AG04449 (cell line): ENCODE data around the gene LRMDA.

Experiments used
- CTCF ChIA-PET: fragments of 350-600 bp; formaldehyde crosslinking; extraction: SDS; loops from one replicate; lab custom pipeline; 2021; ENCODE audit warnings: antibody characterized with exemption; lab: Yijun Ruan, JAX
- POLR2A ChIA-PET: fragments of 400-600, 350-600 bp; formaldehyde crosslinking; extraction: SDS; loops from one replicate; lab custom pipeline; 2020; ENCODE audit warnings: antibody characterized with exemption, inconsistent platforms; lab: Yijun Ruan, JAX
- DNase-seq: peaks from one replicate; pipeline ENCODE4 v3.0.0-alpha.2; 2010; ENCODE audit warnings: low read depth, low spot score
- H3K4me3 ChIP-seq: 2 replicates; pipeline ENCODE4 v1.5.1; 2011; ENCODE audit warnings: low read depth, mild to moderate bottlenecking, control low read depth, low read length
- TF ChIP-seq, protein P1 (sequence below): IDR thresholded peaks from one replicate; pipeline ENCODE4 v1.5.1; 2011; ENCODE audit warnings: mild to moderate bottlenecking, moderate library complexity, low read length, control low read depth, inconsistent platforms; ENCODE audit not compliant: insufficient read depth; ENCODE audit errors: missing control alignments

The LRMDA gene

DNA sequence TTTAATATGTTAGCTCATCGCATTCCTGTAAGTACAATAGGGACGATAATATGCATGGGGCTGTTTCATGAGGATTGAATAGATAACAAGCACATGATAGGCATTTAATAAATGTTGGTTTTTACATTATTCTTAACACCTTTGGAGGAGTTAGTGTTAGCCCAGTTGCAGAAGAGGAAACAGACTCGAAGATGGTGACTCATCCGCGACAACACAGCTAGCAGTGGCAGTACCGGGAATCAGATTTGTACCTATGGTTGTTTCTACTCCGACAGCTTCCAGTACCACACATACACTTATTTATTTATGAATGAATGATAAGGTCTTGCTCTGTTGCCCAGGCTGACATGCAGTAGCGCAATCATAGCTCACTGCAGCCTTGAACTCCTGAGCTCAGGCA, 2.9 kb downstream of the LRMDA start:
- DNase-seq = no peak
- CTCF ChIA-PET = interaction anchor here (1.0 kb wide), 1 partner anchor 12 kb away, joined by 4 read pairs; no protein-coding TSS in a partner anchor
- TF ChIP-seq, protein P1, sequence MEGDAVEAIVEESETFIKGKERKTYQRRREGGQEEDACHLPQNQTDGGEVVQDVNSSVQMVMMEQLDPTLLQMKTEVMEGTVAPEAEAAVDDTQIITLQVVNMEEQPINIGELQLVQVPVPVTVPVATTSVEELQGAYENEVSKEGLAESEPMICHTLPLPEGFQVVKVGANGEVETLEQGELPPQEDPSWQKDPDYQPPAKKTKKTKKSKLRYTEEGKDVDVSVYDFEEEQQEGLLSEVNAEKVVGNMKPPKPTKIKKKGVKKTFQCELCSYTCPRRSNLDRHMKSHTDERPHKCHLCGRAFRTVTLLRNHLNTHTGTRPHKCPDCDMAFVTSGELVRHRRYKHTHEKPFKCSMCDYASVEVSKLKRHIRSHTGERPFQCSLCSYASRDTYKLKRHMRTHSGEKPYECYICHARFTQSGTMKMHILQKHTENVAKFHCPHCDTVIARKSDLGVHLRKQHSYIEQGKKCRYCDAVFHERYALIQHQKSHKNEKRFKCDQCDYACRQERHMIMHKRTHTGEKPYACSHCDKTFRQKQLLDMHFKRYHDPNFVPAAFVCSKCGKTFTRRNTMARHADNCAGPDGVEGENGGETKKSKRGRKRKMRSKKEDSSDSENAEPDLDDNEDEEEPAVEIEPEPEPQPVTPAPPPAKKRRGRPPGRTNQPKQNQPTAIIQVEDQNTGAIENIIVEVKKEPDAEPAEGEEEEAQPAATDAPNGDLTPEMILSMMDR = no peak
- H3K4me3 ChIP-seq = no peak overlapping the region
- POLR2A ChIA-PET = no interaction called here

DNA sequence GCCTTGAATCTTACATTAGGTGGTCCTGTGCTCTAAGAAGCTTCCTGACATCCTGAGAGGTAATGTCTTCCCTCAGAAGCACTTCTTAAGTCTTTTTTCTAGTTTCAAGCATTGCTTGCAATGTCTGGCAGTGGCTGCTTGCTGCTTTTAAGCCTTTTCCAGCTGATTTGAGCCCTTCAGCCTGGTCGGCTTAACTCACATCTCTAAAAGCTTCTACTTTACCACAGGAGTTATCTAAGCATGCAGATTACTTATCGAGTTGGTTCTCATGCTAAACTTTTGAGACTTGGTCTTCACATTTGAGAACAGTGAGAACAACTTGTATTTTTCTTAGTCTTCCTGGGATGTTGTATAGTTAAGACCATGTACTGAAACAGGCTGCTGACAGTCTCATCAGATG, 3.9 kb downstream of the LRMDA start:
- CTCF ChIA-PET = no interaction called here
- DNase-seq = no peak
- TF ChIP-seq, protein P1 = no peak
- POLR2A ChIA-PET = no interaction called here
- H3K4me3 ChIP-seq = no peak overlapping the region

DNA sequence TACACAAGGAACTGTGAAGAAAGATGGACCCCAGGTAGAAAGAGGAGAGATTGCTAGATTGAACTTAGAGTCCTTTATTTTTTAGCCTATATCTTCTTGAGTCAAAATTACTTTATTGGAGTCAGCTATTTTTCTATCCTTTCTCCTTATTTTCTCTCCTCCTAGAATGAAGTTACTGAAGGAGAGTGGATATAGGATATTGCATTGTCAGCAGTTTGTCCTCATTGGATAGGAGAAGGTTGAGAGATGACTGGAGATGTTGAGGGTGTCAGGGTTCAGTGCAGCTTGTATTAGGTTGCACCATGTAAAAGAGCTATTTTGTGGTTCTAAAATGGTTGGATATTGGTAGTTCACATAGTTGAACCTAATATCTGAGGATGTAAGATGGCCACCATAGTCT, 5.5 kb downstream of the LRMDA start:
- no peak for DNase-seq
- TF ChIP-seq, protein P1 = no peak
- POLR2A ChIA-PET = no interaction called here
- CTCF ChIA-PET = no interaction called here
- H3K4me3 ChIP-seq = no peak overlapping the region

DNA sequence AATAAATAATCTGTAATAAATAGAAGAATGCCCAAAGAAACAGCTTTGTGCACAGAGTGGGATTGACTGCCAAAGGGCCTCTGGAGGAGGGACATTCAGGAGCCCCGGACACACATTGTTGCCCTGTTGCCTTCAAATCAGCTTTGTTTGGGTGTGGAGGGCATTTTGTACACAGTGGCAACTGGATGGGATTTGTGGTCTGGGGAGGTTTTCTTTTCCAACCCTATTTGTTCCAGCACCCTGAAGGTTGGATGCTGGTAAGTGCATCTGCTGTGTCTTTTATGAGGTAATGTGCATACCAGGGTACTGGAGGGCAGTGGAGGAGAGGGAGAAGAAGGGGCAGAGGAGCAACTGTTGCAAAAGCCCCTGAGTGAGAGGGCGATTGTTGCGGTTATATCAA, 6.3 kb downstream of the LRMDA start:
- H3K4me3 ChIP-seq = no peak overlapping the region
- no peak for DNase-seq
- ChIA-PET CTCF (no interaction called here), POLR2A (no interaction called here)
- TF ChIP-seq, protein P1 = no peak

DNA sequence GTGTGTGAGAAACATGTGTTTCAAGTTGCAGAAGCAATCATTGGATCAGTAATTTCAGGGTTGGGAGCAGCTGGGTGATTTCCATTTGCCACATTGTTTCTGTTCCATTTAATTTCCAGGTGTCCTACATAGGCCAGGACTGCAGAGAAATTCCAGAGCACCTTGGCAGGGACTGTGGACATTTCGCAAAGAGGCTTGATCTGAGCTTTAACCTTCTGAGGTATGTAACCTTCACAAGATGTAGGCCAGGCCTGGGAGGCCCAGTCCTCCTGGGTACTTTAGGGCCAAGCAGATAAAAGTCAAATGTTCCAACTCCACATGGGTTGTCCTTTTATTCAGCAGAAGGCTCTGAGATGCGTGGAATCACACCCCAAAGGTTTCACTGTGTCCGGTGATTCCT, 6.9 kb downstream of the LRMDA start:
- ChIA-PET CTCF (no interaction called here), POLR2A (no interaction called here)
- DNase-seq = no peak
- no peak overlapping the region for H3K4me3 ChIP-seq
- TF ChIP-seq, protein P1 = no peak

DNA sequence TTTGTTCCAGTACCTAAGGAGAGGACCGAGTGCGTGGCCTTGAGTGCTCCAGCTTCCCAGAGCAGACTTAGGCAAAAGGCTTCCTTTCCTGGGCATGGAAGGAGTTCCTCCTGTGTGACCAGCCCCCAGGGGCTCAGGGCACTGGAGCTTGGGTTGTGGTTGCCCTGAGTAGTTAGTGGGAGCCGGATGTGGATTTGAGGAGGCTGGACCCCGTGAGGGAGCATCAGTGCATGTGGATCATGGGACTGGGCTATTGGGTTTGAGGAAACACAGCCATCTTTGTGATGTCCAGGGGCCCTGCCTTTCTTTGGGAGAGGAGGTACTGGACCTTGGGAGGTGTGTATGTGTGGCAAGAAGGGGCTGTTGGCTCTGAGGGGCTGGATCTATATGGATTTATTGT, 8.4 kb downstream of the LRMDA start:
- TF ChIP-seq, protein P1 = no peak
- CTCF ChIA-PET = no interaction called here
- POLR2A ChIA-PET = no interaction called here
- DNase-seq = no peak
- H3K4me3 ChIP-seq = no peak overlapping the region
